ENCODE measurements around the gene ZNF236. TPM values are rescaled to one million over a fixed set of nuclear protein-coding genes. Genes with fewer than 3 reads are reported as not detected.
A peak's percentile ranks its signal among the peaks of the same experiment; 100 is the strongest.

ZNF236 gene
- total RNA-seq, 1 donor from 2014 or later, result 20.8 TPM

DNA sequence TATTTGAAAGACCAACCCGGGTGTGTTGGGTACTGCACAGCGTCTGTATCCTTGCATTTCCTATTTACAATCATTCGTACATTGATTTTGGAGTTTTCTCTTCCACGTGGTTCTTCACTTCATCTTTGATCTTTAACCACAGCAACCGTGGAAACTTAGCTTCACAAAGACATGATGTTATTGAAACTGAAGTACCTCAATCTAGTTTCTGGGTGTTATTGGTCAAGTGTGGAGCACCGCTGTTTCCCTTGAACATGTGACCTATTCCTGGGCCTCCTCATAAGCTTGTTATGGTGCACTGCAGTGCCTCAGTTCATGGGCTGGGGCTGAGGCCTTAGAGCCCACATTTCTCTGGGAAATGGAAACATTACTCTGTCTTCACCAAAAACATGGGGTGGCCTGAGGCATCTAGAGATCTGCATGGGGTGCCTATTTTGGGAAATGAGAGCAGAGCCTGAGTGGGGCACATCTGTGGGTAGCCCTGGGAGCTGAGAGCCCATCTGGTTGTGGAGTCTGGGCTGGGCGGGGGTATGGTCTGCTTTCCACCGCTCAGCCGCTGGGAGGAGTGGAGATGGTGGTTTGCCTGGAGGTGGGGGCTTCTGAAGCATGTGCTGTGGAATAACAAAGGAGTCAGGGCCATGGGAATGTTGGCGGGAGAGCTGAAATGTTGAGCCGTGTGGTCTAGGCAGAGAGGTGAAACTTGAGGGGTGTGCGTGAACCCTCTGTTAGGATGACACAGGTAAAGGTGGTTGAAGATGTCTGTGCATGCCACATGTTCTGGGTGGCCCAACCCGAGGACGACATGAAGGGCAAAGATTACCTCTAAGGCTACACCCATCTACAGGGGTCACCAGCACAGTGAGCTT lies 37.4 kb downstream of the ZNF236 start:
- no peak for DNase-seq (ENCODE audit: low spot score)

- DNase-seq (ENCODE audit: low spot score), result no peak
Observed at GRCh38 chr18:76860411-76860810, 38.1 kb downstream of the ZNF236 start.

DNA sequence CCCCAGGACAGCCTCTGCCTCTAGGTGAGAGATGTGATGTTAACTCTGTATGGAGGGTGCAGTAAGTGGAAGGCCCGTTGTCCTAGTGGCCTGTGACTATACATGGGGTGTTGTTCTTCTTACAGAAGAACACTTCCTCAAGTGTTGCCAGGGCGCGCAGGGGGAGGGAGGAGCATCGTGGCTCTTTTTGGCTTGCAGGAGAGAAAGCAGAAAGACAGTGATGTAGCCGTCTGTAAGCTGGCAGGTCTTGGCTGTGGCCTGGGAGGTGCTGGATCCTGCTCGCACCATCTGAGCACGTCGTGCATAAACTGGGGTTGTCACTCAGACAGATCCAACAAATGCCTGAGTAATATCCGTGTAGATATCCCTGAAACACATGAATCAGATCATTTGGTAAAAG lies 44.3 kb downstream of the ZNF236 start:
- no peak for DNase-seq (ENCODE audit: low spot score)

DNA sequence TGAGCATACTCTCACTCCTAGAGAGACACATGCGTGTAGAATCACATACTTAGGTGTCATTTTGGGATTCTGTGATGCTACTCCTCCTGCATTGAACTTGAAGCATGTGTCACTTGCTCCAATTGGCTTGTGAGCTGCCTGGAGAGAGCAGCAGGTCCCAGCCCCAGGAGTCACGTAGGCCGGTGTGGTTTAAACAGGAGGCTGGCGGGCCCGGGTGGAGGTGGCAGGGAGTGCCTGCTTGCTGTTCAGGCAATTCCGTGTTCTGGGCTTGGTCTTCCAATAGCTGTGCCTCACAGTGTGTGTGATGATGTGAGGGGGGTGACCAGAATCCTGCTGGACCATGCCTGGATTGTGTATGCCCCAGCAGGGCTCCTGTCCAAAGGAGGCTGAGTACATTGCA lies 51.0 kb downstream of the ZNF236 start:
- no peak for DNase-seq (ENCODE audit: low spot score)

- DNase-seq (ENCODE audit: low spot score), result no peak
Observed at GRCh38 chr18:76873713-76874112, 51.4 kb downstream of the ZNF236 start.

- DNase-seq (ENCODE audit: low spot score), result no peak
Observed at GRCh38 chr18:76874642-76875389, 52.5 kb downstream of the ZNF236 start.

- peak; percentile 31 for DNase-seq (ENCODE audit: low spot score)
Observed at GRCh38 chr18:76875390-76876325, 53.3 kb downstream of the ZNF236 start.

DNA sequence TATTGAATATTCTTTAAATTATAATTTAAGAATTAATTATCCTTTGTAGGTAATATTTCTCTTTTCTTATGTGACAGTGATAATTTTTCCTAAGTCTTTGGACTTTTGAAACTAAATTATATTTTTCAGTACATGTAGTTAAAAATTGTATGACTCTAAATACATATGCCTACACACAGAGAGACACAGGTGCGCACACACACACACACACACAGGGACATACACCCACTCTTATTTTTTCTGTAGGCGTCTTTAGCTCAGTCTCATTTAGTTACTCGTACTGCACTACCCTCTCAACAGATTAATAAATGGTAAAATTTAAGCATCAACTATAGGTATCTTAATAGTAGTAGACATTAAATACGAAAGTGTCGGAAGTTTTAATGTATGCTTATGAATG lies 56.1 kb downstream of the ZNF236 start:
- DNase-seq (ENCODE audit: low spot score), result no peak

- DNase-seq (ENCODE audit: low spot score), result no peak
Observed at GRCh38 chr18:76880026-76880425, 57.7 kb downstream of the ZNF236 start.

- no peak for DNase-seq (ENCODE audit: low spot score)
Observed at GRCh38 chr18:76881744-76882143, 59.4 kb downstream of the ZNF236 start.

GRCh38 chr18:76882146-76882545 lies 59.8 kb downstream of the ZNF236 start:
- no peak for DNase-seq (ENCODE audit: low spot score)

DNA sequence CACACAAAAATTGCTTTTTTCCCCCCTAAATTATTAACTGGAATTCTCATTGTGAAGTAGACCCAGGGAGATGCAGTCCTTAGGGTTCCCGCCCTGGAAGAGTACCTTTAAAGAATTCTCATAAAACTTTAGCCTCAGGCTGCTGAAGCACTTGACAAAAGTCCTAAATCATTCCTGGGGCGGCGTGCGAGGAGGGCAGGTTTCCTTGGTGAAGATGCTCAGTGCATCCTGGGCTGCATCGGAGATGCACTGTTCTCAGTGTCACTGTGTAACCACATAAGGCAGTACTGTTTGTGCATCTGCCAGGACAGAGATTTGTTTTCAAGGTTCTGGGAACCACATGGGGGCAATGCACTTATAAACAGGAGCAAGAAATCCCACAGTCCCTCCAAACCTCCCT lies 62.6 kb downstream of the ZNF236 start:
- DNase-seq (ENCODE audit: low spot score), result no peak

DNA sequence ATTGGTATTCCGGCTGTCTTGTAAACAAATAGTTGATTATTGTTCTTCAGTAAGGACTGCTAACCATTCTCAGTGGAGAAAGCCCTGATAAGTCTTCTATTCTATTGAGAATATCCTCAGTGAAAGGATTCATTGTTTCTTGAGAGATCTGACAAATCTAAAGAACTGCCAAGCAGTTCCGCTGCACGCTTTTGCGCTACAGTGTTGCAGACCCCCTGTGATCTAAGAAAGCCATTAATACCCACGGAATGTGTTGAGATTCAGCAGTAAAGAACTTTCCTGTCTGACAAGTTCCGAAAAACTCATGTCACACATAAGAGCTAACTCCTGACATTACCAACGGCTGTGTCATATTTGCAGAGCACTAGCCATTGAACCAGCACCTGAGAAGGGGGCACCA lies 63.8 kb downstream of the ZNF236 start:
- no peak for DNase-seq (ENCODE audit: low spot score)

- DNase-seq (ENCODE audit: low spot score), result no peak
Observed at GRCh38 chr18:76889091-76889699, 66.8 kb downstream of the ZNF236 start.

GRCh38 chr18:76892832-76893231 lies 70.5 kb downstream of the ZNF236 start:
- no peak for DNase-seq (ENCODE audit: low spot score)

DNA sequence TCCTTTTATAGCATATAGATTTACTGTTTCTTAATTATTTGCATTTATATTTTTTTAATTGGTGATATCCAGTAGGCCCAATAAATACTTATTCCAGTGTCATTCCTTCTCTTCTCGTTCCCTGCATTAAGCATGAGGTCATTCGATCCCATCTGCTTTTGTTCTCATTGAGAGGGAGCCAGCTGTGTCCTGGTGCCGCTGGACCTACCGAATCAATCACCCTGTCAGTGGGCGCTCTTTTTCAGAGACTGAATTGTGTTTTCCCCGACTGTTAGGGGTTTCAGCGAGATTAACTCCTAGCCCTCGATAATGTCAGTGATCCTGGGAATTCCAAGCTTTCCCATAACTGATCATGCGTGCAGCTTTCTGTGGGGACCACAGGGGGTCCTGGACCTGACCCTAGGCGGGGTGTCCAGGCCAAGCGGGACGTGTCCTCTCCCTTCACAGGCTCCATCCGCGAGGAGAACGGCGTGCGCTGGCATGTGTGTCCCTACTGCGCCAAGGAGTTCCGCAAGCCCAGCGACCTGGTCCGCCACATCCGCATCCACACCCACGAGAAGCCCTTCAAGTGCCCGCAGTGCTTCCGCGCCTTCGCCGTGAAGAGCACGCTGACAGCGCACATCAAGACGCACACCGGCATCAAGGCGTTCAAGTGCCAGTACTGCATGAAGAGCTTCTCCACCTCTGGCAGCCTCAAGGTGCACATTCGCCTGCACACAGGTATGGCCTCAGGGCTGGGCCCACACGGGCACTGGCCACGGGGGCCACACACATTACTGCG lies 72.4 kb downstream of the ZNF236 start:
- no peak for DNase-seq (ENCODE audit: low spot score)

GRCh38 chr18:76895498-76895897 lies 73.1 kb downstream of the ZNF236 start:
- DNase-seq (ENCODE audit: low spot score), result no peak

DNA sequence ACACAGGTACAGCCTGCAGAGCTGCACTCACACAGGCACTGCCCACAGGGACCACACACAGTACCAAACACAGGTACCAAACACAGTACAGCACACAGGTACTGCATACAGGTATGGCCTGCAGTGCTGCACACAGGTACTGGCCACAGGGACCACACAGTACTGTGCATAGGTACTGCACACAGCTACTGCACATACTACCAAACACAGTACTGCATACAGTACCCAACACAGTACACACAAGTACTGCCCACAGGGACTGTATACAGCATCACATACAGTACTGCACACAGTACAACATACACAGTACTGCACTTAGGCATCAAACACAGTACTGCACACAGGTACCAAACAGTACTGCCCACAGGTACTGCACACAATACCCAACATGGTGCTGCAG lies 74.3 kb downstream of the ZNF236 start:
- no peak for DNase-seq (ENCODE audit: low spot score)

DNA sequence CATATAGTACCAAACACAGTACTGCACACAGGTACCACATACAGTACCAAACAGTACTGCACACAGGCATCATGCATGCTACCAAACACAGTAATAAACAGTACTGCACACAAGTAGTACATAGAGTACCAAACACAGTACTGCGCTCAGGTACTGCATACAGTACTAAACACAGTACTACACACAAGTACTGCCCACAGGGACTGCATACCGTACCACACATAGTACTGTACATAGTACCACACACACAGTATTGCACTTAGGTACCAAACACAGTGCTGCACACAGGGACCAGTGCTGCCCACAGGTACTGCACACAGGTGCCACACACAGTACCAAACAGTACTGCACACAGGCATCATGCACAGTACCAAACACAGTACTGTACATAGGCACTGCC lies 74.9 kb downstream of the ZNF236 start:
- no peak for DNase-seq (ENCODE audit: low spot score)

GRCh38 chr18:76903386-76903785 lies 81.0 kb downstream of the ZNF236 start:
- DNase-seq (ENCODE audit: low spot score), result no peak

DNA sequence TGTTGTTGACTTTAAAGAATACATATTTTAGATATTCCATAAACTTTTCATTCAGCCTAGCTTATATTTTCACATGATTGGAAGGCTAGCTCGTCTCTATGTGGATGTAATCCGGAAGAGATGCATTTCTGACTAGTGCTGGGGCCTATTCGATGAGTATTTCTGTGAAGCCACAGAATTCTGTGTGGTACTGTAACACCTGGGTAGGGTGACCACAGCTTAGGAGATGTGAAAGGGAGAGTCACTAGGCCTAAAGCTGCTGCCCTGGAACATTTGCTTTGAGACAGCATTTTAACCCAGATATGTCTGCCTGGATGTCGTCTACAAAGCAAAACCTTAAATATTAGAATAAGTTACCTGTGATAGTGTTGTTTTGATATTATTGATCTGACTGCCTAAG lies 83.5 kb downstream of the ZNF236 start:
- DNase-seq (ENCODE audit: low spot score), result no peak
